B cell (primary cell): ENCODE measurements around the gene SPTB. TPM values are rescaled to one million over a fixed set of nuclear protein-coding genes. Genes with fewer than 3 reads are reported as not detected.

ENCODE experiments used
- ATAC-seq: fragments of 200-7000 bp; cut with Tn5 transposase; one replicate; pipeline ENCODE4 v1.10.0; 2021; ENCODE audit warnings: low read depth, mild to moderate bottlenecking, moderate number of reproducible peaks, moderate library complexity
- CTCF ChIA-PET: fragments of 350-600 bp; sonication (Branson Sonifier 250); formaldehyde crosslinking; loops from one replicate; lab custom pipeline; 2021; ENCODE audit warnings: antibody characterized with exemption, inconsistent platforms; lab: Charles Lee
- POLR2A ChIA-PET: fragments of 350-600 bp; sonication (Branson Sonifier 250); formaldehyde crosslinking; loops from one replicate; lab custom pipeline; 2021; ENCODE audit warnings: antibody characterized with exemption; lab: Charles Lee
- DNase-seq: peaks from one replicate; pipeline ENCODE4 v3.0.0; 2013
- H2AFZ ChIP-seq: 2 replicates; pipeline ENCODE4 v1.6.1; 2012; ENCODE audit warnings: mild to moderate bottlenecking, low read depth, low read length; ENCODE audit not compliant: insufficient read depth, poor library complexity, severe bottlenecking
- H3K27ac ChIP-seq, 2 donors: 1 replicate in 1 of 2; 2 replicates in 1 of 2; pipeline ENCODE4 v1.5.1; 2012 to 2013; ENCODE audit warnings: low read length in 2 of 2, mild to moderate bottlenecking in 2 of 2, moderate library complexity in 1 of 2
- H3K27me3 ChIP-seq, 4 experiments: fragments of 200-600 bp in 1 of 4; sonication (generic) in 1 of 4; replicated peaks in 1 of 4; 1 replicate in 2 of 4; 2 replicates in 2 of 4; pipeline versions ENCODE4 v1.6.1 to v1.7.0; 2013 to 2016; ENCODE audit warnings: low read length in 3 of 4, mild to moderate bottlenecking in 2 of 4, mixed read lengths in 1 of 4, moderate library complexity in 1 of 4; ENCODE audit not compliant: insufficient read depth in 4 of 4, control insufficient read depth in 3 of 4; ENCODE audit errors: control extremely low read depth in 1 of 4
- H3K36me3 ChIP-seq, 2 experiments: replicated peaks in 1 of 2; 1 replicate in 1 of 2; 2 replicates in 1 of 2; pipeline versions ENCODE4 v1.6.1 to v1.7.1; 2013; ENCODE audit warnings: low read length in 1 of 2; ENCODE audit not compliant: insufficient read depth in 2 of 2, control insufficient read depth in 1 of 2; ENCODE audit errors: control extremely low read depth in 1 of 2, extremely low read depth in 1 of 2
- H3K4me1 ChIP-seq, 2 donors: fragments of 200-600 bp in 1 of 2; sonication (generic) in 1 of 2; 1 replicate in 1 of 2; 2 replicates in 1 of 2; pipeline versions ENCODE4 v1.5.1 to v1.6.1; 2013 to 2017; ENCODE audit warnings: low read length in 2 of 2; ENCODE audit not compliant: control insufficient read depth in 2 of 2, insufficient read depth in 2 of 2
- H3K4me2 ChIP-seq: replicated peaks from 2 replicates; pipeline ENCODE3; 2012; ENCODE audit warnings: mild to moderate bottlenecking, low read depth, low read length; ENCODE audit not compliant: poor library complexity, severe bottlenecking
- H3K4me3 ChIP-seq, 5 experiments: fragments of 200-600 bp in 1 of 5; sonication (generic) in 1 of 5; 1 replicate in 3 of 5; 2 replicates in 2 of 5; pipeline versions ENCODE4 v1.5.1 to v1.7.0; 2011 to 2016; ENCODE audit warnings: low read length in 4 of 5, mild to moderate bottlenecking in 4 of 5, low read depth in 2 of 5, control low read depth in 1 of 5, moderate library complexity in 1 of 5; ENCODE audit not compliant: insufficient read depth in 1 of 5; ENCODE audit errors: control extremely low read depth in 1 of 5, extremely low read depth in 1 of 5
- H3K79me2 ChIP-seq: fragments of 200-600 bp; sonication (generic); one replicate; pipeline ENCODE4 v1.6.0; 2016; ENCODE audit warnings: low read length; ENCODE audit not compliant: control insufficient read depth, insufficient read depth
- H3K9ac ChIP-seq: fragments of 200-600 bp; sonication (generic); 2 replicates; pipeline ENCODE4 v1.6.1; 2017; ENCODE audit warnings: mild to moderate bottlenecking, low read length, moderate library complexity
- H3K9me3 ChIP-seq, 3 donors: one replicate each; pipeline versions ENCODE4 v1.6.1 to v1.7.1; 2013; ENCODE audit warnings: low read length in 2 of 3; ENCODE audit not compliant: control insufficient read depth in 2 of 3, insufficient read depth in 1 of 3; ENCODE audit errors: control extremely low read depth in 1 of 3
- H4K20me1 ChIP-seq: 2 replicates; pipeline ENCODE4 v1.6.0; 2012; ENCODE audit warnings: mild to moderate bottlenecking, low read length; ENCODE audit not compliant: insufficient read depth, control insufficient read depth, poor library complexity, severe bottlenecking
- H3K27ac Mint-ChIP-seq: one replicate; pipeline ENCODE4 v1.8.0; 2021; ENCODE audit warnings: mixed read lengths
- H3K27me3 Mint-ChIP-seq: one replicate; pipeline ENCODE4 v1.8.0; 2021; ENCODE audit warnings: mixed read lengths
- H3K4me1 Mint-ChIP-seq: one replicate; pipeline ENCODE4 v1.8.0; 2021; ENCODE audit warnings: mixed read lengths
- H3K4me3 Mint-ChIP-seq: one replicate; pipeline ENCODE4 v1.8.0; 2021; ENCODE audit warnings: mixed read lengths
- H3K9me3 Mint-ChIP-seq: one replicate; pipeline ENCODE4 v1.8.0; 2022; ENCODE audit warnings: mixed read lengths; ENCODE audit not compliant: insufficient read depth
- CTCF ChIP-seq: fragments of 200-600 bp; IDR thresholded peaks from one replicate; pipeline ENCODE4 v1.8.0; 2022; ENCODE audit warnings: antibody characterized with exemption, mild to moderate bottlenecking
- EZH2 ChIP-seq: IDR thresholded peaks from 2 replicates; pipeline ENCODE4 v1.6.1; 2012; ENCODE audit warnings: borderline replicate concordance, low read depth, mild to moderate bottlenecking, moderate library complexity, low read length; ENCODE audit not compliant: insufficient read depth, poor library complexity, severe bottlenecking
- WGBS: methylation state at CpG from one replicate; pipeline ENCODE4 v1.1.5; 2013; ENCODE audit warnings: missing lambda C conversion rate; ENCODE audit not compliant: insufficient coverage; 5-methylcytosine and 5-hydroxymethylcytosine counted together
- intact Hi-C: fragments of 100-400 bp; cut with micrococcal nuclease; formaldehyde crosslinking; loops from one replicate; pipeline ENCODE4 v1.10.0; 2022
- polyA plus RNA-seq: library from polyadenylated mRNA; depleted of rRNA; stranded (reverse); fragments of >200 nt; gene quantifications from 2 replicates; pipeline ENCODE4 v1.2.3, GENCODE V29; 2012
- total RNA-seq, 2 donors: library from RNA; stranded (reverse); fragments of 120-200 nt in 1 of 2; gene quantifications; 1 replicate in 1 of 2; 2 replicates in 1 of 2; pipeline versions ENCODE4 v1.2.3 to v1.2.4, GENCODE V29; 2013 to 2022

Gene SPTB
- total and polyA plus RNA-seq, 2 donors (not counting 1 experiment from before 2014, with no cell fraction given), result 0.12 TPM; not detected in 1

GRCh38 chr14:64760916-64761315, 118.8 kb downstream of the SPTB start:
- ChIA-PET POLR2A (no interaction called here), CTCF (interaction anchor here (0.8 to 2.4 kb wide), 2 partner anchors 131 to 199 kb away, joined by 3 to 16 read pairs; no protein-coding TSS in a partner anchor)
- peaks cover 0 to 16% (median 6%) of the 10 kb centered on the region in 4 experiments for H3K27me3 ChIP-seq
- no peaks in the 10 kb centered on the region for H4K20me1 ChIP-seq
- ATAC-seq (no peak), DNase-seq (no peak)
- H3K9me3 Mint-ChIP-seq, result no peaks in the 10 kb centered on the region
- no peaks in the 10 kb centered on the region for H3K36me3 ChIP-seq
- no peak overlapping the region for H3K4me3 Mint-ChIP-seq
- no peak overlapping the region for H3K27ac Mint-ChIP-seq
- intact Hi-C loops, result loop anchor here (5.0 kb wide), 2 partner anchors 131 to 419 kb away; no protein-coding TSS in a partner anchor
- no peak overlapping the region for H3K4me2 ChIP-seq
- WGBS, result 89% methylated on average over 5 of the region's 5 CpGs
- no peak overlapping the region for H2AFZ ChIP-seq
- H3K9ac ChIP-seq, result no peak overlapping the region
- H3K27me3 Mint-ChIP-seq, result peaks cover 47% of the 10 kb centered on the region
- no peaks in the 10 kb centered on the region for H3K79me2 ChIP-seq
- peaks cover 13% of the 10 kb centered on the region for H3K4me1 Mint-ChIP-seq
- H3K27ac ChIP-seq, result no peak overlapping the region
- no peaks in the 10 kb centered on the region for H3K9me3 ChIP-seq
- peaks cover 6% of the 10 kb centered on the region in 2 donors for H3K4me1 ChIP-seq
- H3K4me3 ChIP-seq, result no peak overlapping the region
- TF ChIP-seq CTCF, result no peak
- TF ChIP-seq EZH2, result no peak

- Histone ChIP-seq H3K27ac (no peak overlapping the region), H3K27me3 (peaks cover 0 to 16% (median 6%) of the 10 kb centered on the region in 4 experiments), H3K9ac (no peak overlapping the region), H3K79me2 (no peaks in the 10 kb centered on the region), H3K4me3 (no peak overlapping the region), H2AFZ (no peak overlapping the region), H4K20me1 (no peaks in the 10 kb centered on the region), H3K9me3 (no peaks in the 10 kb centered on the region), H3K4me1 (peaks cover 6% of the 10 kb centered on the region in 2 donors), H3K4me2 (no peak overlapping the region), H3K36me3 (no peaks in the 10 kb centered on the region)
- H3K9me3 Mint-ChIP-seq, result no peaks in the 10 kb centered on the region
- no peak overlapping the region for H3K4me3 Mint-ChIP-seq
- ATAC-seq, result no peak
- CTCF ChIA-PET, result interaction anchor here (1.7 kb wide), 1 partner anchor 132 kb away, joined by 5 read pairs; no protein-coding TSS in a partner anchor
- H3K4me1 Mint-ChIP-seq, result peaks cover 13% of the 10 kb centered on the region
- no peak overlapping the region for H3K27ac Mint-ChIP-seq
- POLR2A ChIA-PET, result no interaction called here
- H3K27me3 Mint-ChIP-seq, result peaks cover 47% of the 10 kb centered on the region
- no peak for TF ChIP-seq EZH2
- TF ChIP-seq CTCF, result peak; percentile 60
- peak; percentile 35 for DNase-seq
- intact Hi-C loops, result loop anchor here (5.0 kb wide), 2 partner anchors 132 to 418 kb away; no protein-coding TSS in a partner anchor
- 67% methylated on average over 4 of the region's 8 CpGs for WGBS
These were observed 119.5 kb downstream of the SPTB start for GRCh38 chr14:64760146-64760755.
